H9 (cell line): ENCODE measurements around the gene NR2F1-AS1. TPM values are rescaled to one million over a fixed set of nuclear protein-coding genes. Genes with fewer than 3 reads are reported as not detected.

Experiments used
- DNase-seq: peaks from one replicate; pipeline ENCODE4 v3.0.0-alpha.2; 2017
- H2AFZ ChIP-seq: one replicate; pipeline ENCODE4 v1.6.1; 2013; ENCODE audit warnings: mild to moderate bottlenecking, low read length, control low read depth, moderate library complexity
- H2AK5ac ChIP-seq: 2 replicates; pipeline ENCODE4 v1.6.1; 2013; ENCODE audit warnings: low read length, control low read depth, mixed read lengths; ENCODE audit not compliant: insufficient read length
- H2BK120ac ChIP-seq: one replicate; pipeline ENCODE4 v1.6.1; 2013; ENCODE audit warnings: low read depth, mild to moderate bottlenecking, low read length, control low read depth, inconsistent platforms; ENCODE audit not compliant: poor library complexity, severe bottlenecking
- H2BK12ac ChIP-seq: 2 replicates; pipeline ENCODE4 v1.6.1; 2013; ENCODE audit warnings: low read length, control low read depth, mixed read lengths, low read depth; ENCODE audit not compliant: insufficient read length
- H2BK15ac ChIP-seq: 2 replicates; pipeline ENCODE4 v1.6.1; 2013; ENCODE audit warnings: low read depth, low read length, control low read depth
- H2BK20ac ChIP-seq: one replicate; pipeline ENCODE4 v1.6.1; 2013; ENCODE audit warnings: low read depth, mild to moderate bottlenecking, low read length, control low read depth, inconsistent platforms; ENCODE audit not compliant: poor library complexity, severe bottlenecking
- H2BK5ac ChIP-seq: 2 replicates; pipeline ENCODE4 v1.6.1; 2013; ENCODE audit warnings: low read length, control low read depth, mixed read lengths; ENCODE audit not compliant: insufficient read length
- H3K14ac ChIP-seq: 2 replicates; pipeline ENCODE4 v1.6.1; 2013; ENCODE audit warnings: low read length, control low read depth; ENCODE audit not compliant: insufficient read depth
- H3K18ac ChIP-seq: 2 replicates; pipeline ENCODE4 v1.6.1; 2013; ENCODE audit warnings: low read depth, mild to moderate bottlenecking, mixed read lengths, low read length, control low read depth; ENCODE audit not compliant: insufficient read length
- H3K23ac ChIP-seq: 2 replicates; pipeline ENCODE4 v1.6.1; 2013; ENCODE audit warnings: low read length, control low read depth, mixed read lengths, low read depth; ENCODE audit not compliant: insufficient read length
- H3K23me2 ChIP-seq: 2 replicates; pipeline ENCODE4 v1.6.1; 2013; ENCODE audit warnings: low read depth, mild to moderate bottlenecking, mixed read lengths, low read length, control low read depth; ENCODE audit not compliant: insufficient read length, poor library complexity, severe bottlenecking
- H3K27ac ChIP-seq: 2 replicates; pipeline ENCODE4 v1.5.1; 2013; ENCODE audit warnings: low read length, control low read depth, mixed read lengths, low read depth; ENCODE audit not compliant: insufficient read length
- H3K27me3 ChIP-seq: 2 replicates; pipeline ENCODE4 v1.6.1; 2013; ENCODE audit warnings: low read length, control low read depth, inconsistent platforms; ENCODE audit not compliant: insufficient read depth
- H3K4ac ChIP-seq: 2 replicates; pipeline ENCODE4 v1.6.1; 2013; ENCODE audit warnings: low read depth, mild to moderate bottlenecking, control low read depth, inconsistent platforms, low read length, moderate library complexity
- H3K4me1 ChIP-seq: 2 replicates; pipeline ENCODE4 v1.6.1; 2013; ENCODE audit warnings: low read length, control low read depth, inconsistent platforms; ENCODE audit not compliant: insufficient read depth
- H3K4me2 ChIP-seq: 2 replicates; pipeline ENCODE4 v1.6.1; 2013; ENCODE audit warnings: low read length, control low read depth, mixed read lengths; ENCODE audit not compliant: insufficient read length, insufficient read depth
- H3K56ac ChIP-seq: 2 replicates; pipeline ENCODE4 v1.6.1; 2013; ENCODE audit warnings: low read depth, mild to moderate bottlenecking, mixed read lengths, low read length, control low read depth; ENCODE audit not compliant: insufficient read length
- H3K79me1 ChIP-seq: 2 replicates; pipeline ENCODE4 v1.6.1; 2013; ENCODE audit warnings: low read depth, mild to moderate bottlenecking, moderate library complexity, low read length, control low read depth, inconsistent platforms; ENCODE audit not compliant: insufficient read depth, poor library complexity, severe bottlenecking
- H3K79me2 ChIP-seq: 2 replicates; pipeline ENCODE4 v1.6.1; 2013; ENCODE audit warnings: low read length, control low read depth, inconsistent platforms; ENCODE audit not compliant: insufficient read depth
- H3K9ac ChIP-seq: 2 replicates; pipeline ENCODE4 v1.6.1; 2013; ENCODE audit warnings: low read length, control low read depth, mixed read lengths; ENCODE audit not compliant: insufficient read length; ENCODE audit errors: extremely low read depth
- H3K9me3 ChIP-seq: one replicate; pipeline ENCODE4 v1.6.1; 2013; ENCODE audit warnings: low read depth, low read length, inconsistent platforms; ENCODE audit not compliant: control insufficient read depth
- H3T11ph ChIP-seq: one replicate; pipeline ENCODE4 v1.6.1; 2013; ENCODE audit warnings: mild to moderate bottlenecking, low read length, control low read depth, inconsistent platforms
- H4K20me1 ChIP-seq: one replicate; pipeline ENCODE4 v1.6.1; 2013; ENCODE audit not compliant: control insufficient read depth, insufficient read length, insufficient read depth
- H4K5ac ChIP-seq: 2 replicates; pipeline ENCODE4 v1.6.1; 2013; ENCODE audit warnings: low read depth, mild to moderate bottlenecking, mixed read lengths, low read length, control low read depth; ENCODE audit not compliant: insufficient read length
- H4K8ac ChIP-seq: replicated peaks from 2 replicates; pipeline ENCODE4 v1.6.1; 2013; ENCODE audit warnings: low read length, control low read depth, mixed read lengths, low read depth; ENCODE audit not compliant: insufficient read length
- H4K91ac ChIP-seq: 2 replicates; pipeline ENCODE4 v1.6.1; 2013; ENCODE audit warnings: low read depth, mild to moderate bottlenecking, moderate library complexity, mixed read lengths, low read length, control low read depth; ENCODE audit not compliant: insufficient read length
- H3K27ac Mint-ChIP-seq, 3 experiments: 2 replicates in 2 of 3; 3 replicates in 1 of 3; pipeline ENCODE4 v1.8.0; 2020 to 2021; ENCODE audit warnings: mixed read lengths in 3 of 3, mild to moderate bottlenecking in 1 of 3, moderate library complexity in 1 of 3
- H3K27me3 Mint-ChIP-seq: 2 replicates; pipeline ENCODE4 v1.8.0; 2021; ENCODE audit warnings: low read depth, mild to moderate bottlenecking, moderate library complexity, mixed read lengths
- H3K36me3 Mint-ChIP-seq, 3 experiments: 2 replicates in 2 of 3; 3 replicates in 1 of 3; pipeline ENCODE4 v1.8.0; 2020 to 2021; ENCODE audit warnings: low read depth in 3 of 3, mixed read lengths in 3 of 3; ENCODE audit not compliant: insufficient read depth in 1 of 3
- H3K4me1 Mint-ChIP-seq, 2 experiments: 2 replicates each; pipeline ENCODE4 v1.8.0; 2020; ENCODE audit warnings: mixed read lengths in 2 of 2
- H3K4me3 Mint-ChIP-seq, 2 experiments: 2 replicates in 1 of 2; 3 replicates in 1 of 2; pipeline ENCODE4 v1.8.0; 2020 to 2021; ENCODE audit warnings: mild to moderate bottlenecking in 2 of 2, mixed read lengths in 2 of 2, moderate library complexity in 1 of 2
- H3K9me3 Mint-ChIP-seq, 2 experiments: 2 replicates in 1 of 2; 3 replicates in 1 of 2; pipeline ENCODE4 v1.8.0; 2020; ENCODE audit warnings: mild to moderate bottlenecking in 2 of 2, mixed read lengths in 2 of 2, moderate library complexity in 1 of 2
- WGBS: extraction: QIAGEN DNeasy Blood & Tissue Kit; methylation state at CpG from one replicate; pipeline ENCODE4 v1.1.7; 2013; ENCODE audit warnings: missing lambda C conversion rate, low lambda C conversion rate, mixed read lengths; ENCODE audit not compliant: insufficient read length; ENCODE audit errors: extremely low coverage; 5-methylcytosine and 5-hydroxymethylcytosine counted together
- total RNA-seq: library from RNA; stranded (reverse); gene quantifications from 2 replicates; pipeline ENCODE4 v1.2.1, GENCODE V29; 2021
- TF ChIP-seq, protein P1 (sequence below): fragments of 200-600 bp; sonication (generic); conservative IDR thresholded peaks from 3 replicates; pipeline ENCODE4 v1.8.0; 2021; ENCODE audit warnings: antibody characterized with exemption, mild to moderate bottlenecking

The NR2F1-AS1 gene
- total RNA-seq, 1 experiment from 2014 or later: 1.9 TPM

DNA sequence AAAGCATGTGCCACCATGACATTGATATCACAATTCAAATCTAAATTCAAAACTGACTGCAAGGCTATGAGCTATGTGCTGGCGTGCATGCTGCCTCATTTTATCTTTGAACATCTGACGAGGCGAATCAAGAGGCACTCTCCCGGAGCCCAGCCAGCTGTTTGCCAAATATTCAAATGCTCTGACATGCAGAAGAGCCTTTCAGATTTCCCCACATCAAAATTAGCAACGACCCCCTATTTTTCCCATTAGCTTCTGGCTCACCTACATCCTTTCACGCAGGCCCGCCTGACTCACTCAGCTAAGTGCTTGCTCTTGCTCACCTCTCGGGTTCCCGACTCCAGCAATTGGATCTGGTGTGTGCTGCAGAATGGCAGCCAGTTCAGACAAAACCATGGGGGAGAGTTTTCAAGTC is 159.0 kb downstream of the NR2F1-AS1 start:
- no peak overlapping the region for H4K8ac ChIP-seq
- Mint-ChIP-seq H3K36me3 (no peaks in the 10 kb centered on the region; a peak in 1 of 7 replicates), H3K27ac (peak overlapping the region; percentile 2 to 92 (median 92); a peak in 6 of 7 replicates), H3K9me3 (no peaks in the 10 kb centered on the region), H3K27me3 (no peaks in the 10 kb centered on the region), H3K4me3 (peak overlapping the region; percentile 0 to 54; a peak in 3 of 5 replicates), H3K4me1 (peaks cover 52 to 56% of the 10 kb centered on the region in 2 experiments)
- H4K20me1 ChIP-seq: no peaks in the 10 kb centered on the region
- H3K18ac ChIP-seq: no peak overlapping the region
- H3K79me2 ChIP-seq: no peaks in the 10 kb centered on the region
- WGBS: no CpG with 5 or more reads among the region's 9 CpGs
- no peak overlapping the region for H4K5ac ChIP-seq
- H3K27me3 ChIP-seq: no peaks in the 10 kb centered on the region
- TF ChIP-seq, protein P1, sequence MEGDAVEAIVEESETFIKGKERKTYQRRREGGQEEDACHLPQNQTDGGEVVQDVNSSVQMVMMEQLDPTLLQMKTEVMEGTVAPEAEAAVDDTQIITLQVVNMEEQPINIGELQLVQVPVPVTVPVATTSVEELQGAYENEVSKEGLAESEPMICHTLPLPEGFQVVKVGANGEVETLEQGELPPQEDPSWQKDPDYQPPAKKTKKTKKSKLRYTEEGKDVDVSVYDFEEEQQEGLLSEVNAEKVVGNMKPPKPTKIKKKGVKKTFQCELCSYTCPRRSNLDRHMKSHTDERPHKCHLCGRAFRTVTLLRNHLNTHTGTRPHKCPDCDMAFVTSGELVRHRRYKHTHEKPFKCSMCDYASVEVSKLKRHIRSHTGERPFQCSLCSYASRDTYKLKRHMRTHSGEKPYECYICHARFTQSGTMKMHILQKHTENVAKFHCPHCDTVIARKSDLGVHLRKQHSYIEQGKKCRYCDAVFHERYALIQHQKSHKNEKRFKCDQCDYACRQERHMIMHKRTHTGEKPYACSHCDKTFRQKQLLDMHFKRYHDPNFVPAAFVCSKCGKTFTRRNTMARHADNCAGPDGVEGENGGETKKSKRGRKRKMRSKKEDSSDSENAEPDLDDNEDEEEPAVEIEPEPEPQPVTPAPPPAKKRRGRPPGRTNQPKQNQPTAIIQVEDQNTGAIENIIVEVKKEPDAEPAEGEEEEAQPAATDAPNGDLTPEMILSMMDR: no peak
- no peak overlapping the region for H2BK120ac ChIP-seq
- H3K4me2 ChIP-seq: peak overlapping the region; percentile 4
- H2BK20ac ChIP-seq: no peak overlapping the region
- peak; percentile 55 for DNase-seq
- no peak overlapping the region for H3K23ac ChIP-seq
- no peak overlapping the region for H3K9ac ChIP-seq
- no peak overlapping the region for H3T11ph ChIP-seq
- no peak overlapping the region for H3K27ac ChIP-seq
- no peaks in the 10 kb centered on the region for H3K9me3 ChIP-seq
- H3K23me2 ChIP-seq: no peaks in the 10 kb centered on the region
- no peak overlapping the region for H3K4ac ChIP-seq
- no peak overlapping the region for H2BK15ac ChIP-seq
- H2AFZ ChIP-seq: no peak overlapping the region
- H3K14ac ChIP-seq: no peak overlapping the region
- no peak overlapping the region for H3K56ac ChIP-seq
- H4K91ac ChIP-seq: no peak overlapping the region
- no peaks in the 10 kb centered on the region for H3K79me1 ChIP-seq
- no peak overlapping the region for H2AK5ac ChIP-seq
- no peak overlapping the region for H2BK12ac ChIP-seq
- no peak overlapping the region for H2BK5ac ChIP-seq
- H3K4me1 ChIP-seq: peaks cover 16% of the 10 kb centered on the region
